AG04449 (cell line): Measurements from ENCODE around the gene MAN2B1.
"Not testable (repeated sequence)": the region's sequence is repeated elsewhere in the genome, so short reads cannot be mapped to it uniquely, and the experiment has no call there.

ENCODE experiments used
- CTCF ChIA-PET: fragments of 350-600 bp; formaldehyde crosslinking; extraction: SDS; loops from one replicate; lab custom pipeline; 2021; ENCODE audit warnings: antibody characterized with exemption; lab: Yijun Ruan, JAX
- POLR2A ChIA-PET: fragments of 400-600, 350-600 bp; formaldehyde crosslinking; extraction: SDS; loops from one replicate; lab custom pipeline; 2020; ENCODE audit warnings: antibody characterized with exemption, inconsistent platforms; lab: Yijun Ruan, JAX
- DNase-seq: peaks from one replicate; pipeline ENCODE4 v3.0.0-alpha.2; 2010; ENCODE audit warnings: low read depth, low spot score
- H3K4me3 ChIP-seq: 2 replicates; pipeline ENCODE4 v1.5.1; 2011; ENCODE audit warnings: low read depth, mild to moderate bottlenecking, control low read depth, low read length
- CTCF ChIP-seq: IDR thresholded peaks from one replicate; pipeline ENCODE4 v1.5.1; 2011; ENCODE audit warnings: mild to moderate bottlenecking, moderate library complexity, low read length, control low read depth, inconsistent platforms; ENCODE audit not compliant: insufficient read depth; ENCODE audit errors: missing control alignments

Gene MAN2B1

GRCh38 chr19:12628040-12629022, 38.2 kb downstream of the MAN2B1 start:
- no peak for TF ChIP-seq CTCF
- H3K4me3 ChIP-seq = no peak overlapping the region
- ChIA-PET CTCF (interaction anchor here (2.1 kb wide), 1 partner anchor 12 kb away, joined by 7 read pairs; no protein-coding TSS in a partner anchor), POLR2A (no interaction called here)
- no peak for DNase-seq

- POLR2A ChIA-PET = no interaction called here
- no peak overlapping the region for H3K4me3 ChIP-seq
- TF ChIP-seq CTCF = no peak
- CTCF ChIA-PET = interaction anchor here (2.1 kb wide), 1 partner anchor 13 kb away, joined by 7 read pairs; no protein-coding TSS in a partner anchor
- no peak for DNase-seq
These were observed 39.6 kb downstream of the MAN2B1 start for GRCh38 chr19:12626958-12627357.

- no peak for DNase-seq
- CTCF ChIA-PET = interaction anchor here (1.7 to 1.9 kb wide), 2 partner anchors 15 to 17 kb away, joined by 3 to 6 read pairs; no protein-coding TSS in a partner anchor
- POLR2A ChIA-PET = interaction anchor here (0.7 kb wide), 1 partner anchor 31 kb away, joined by 3 read pairs; no protein-coding TSS in a partner anchor
- no peak for TF ChIP-seq CTCF
- H3K4me3 ChIP-seq = no peak overlapping the region
These were observed 43.0 kb downstream of the MAN2B1 start for GRCh38 chr19:12623361-12624031.

GRCh38 chr19:12621253-12622024, 45.1 kb downstream of the MAN2B1 start:
- H3K4me3 ChIP-seq, DNase-seq, POLR2A ChIA-PET: not testable (repeated sequence)
- CTCF ChIA-PET = interaction anchor here (0.9 kb wide), 1 partner anchor 9 kb away, joined by 3 read pairs; no protein-coding TSS in a partner anchor

- no peak overlapping the region for H3K4me3 ChIP-seq
- no peak for TF ChIP-seq CTCF
- DNase-seq = no peak
- POLR2A ChIA-PET = no interaction called here
- CTCF ChIA-PET = no interaction called here
These were observed 48.9 kb downstream of the MAN2B1 start for GRCh38 chr19:12617646-12618045.

GRCh38 chr19:12611361-12611699, 55.2 kb downstream of the MAN2B1 start:
- POLR2A ChIA-PET = interaction anchor here (0.8 to 1.2 kb wide), 2 partner anchors 11 to 58 kb away, joined by 3 to 5 read pairs; a partner anchor contains a TSS
- CTCF ChIA-PET = interaction anchor here (1.3 to 2.1 kb wide), 4 partner anchors 31 to 61 kb away, joined by 4 to 12 read pairs (median 6); no protein-coding TSS in a partner anchor
- H3K4me3 ChIP-seq = peak overlapping the region; percentile 100
- TF ChIP-seq CTCF = no peak
- no peak for DNase-seq
